GM13976 (cell line): ENCODE data around the gene CREBZF.
A peak's percentile ranks its signal among the peaks of the same experiment; 100 is the strongest.

Experiments
- DNase-seq: peaks from one replicate; pipeline ENCODE4 v3.0.0; 2012; ENCODE audit warnings: low spot score
- in situ Hi-C: fragments of 300-500 bp; cut with MboI; formaldehyde crosslinking; loops from one replicate; pipeline ENCODE4 v1.12.0; 2022; ENCODE audit warnings: low sequenced_read_pairs, mixed read lengths, inconsistent platforms; ENCODE audit not compliant: unreplicated experiment
- TF ChIP-seq, protein P1 (sequence below): IDR thresholded peaks from 2 replicates; pipeline ENCODE4 v1.5.1; 2012; ENCODE audit warnings: borderline replicate concordance, mild to moderate bottlenecking; ENCODE audit not compliant: insufficient read depth; ENCODE audit errors: extremely low read depth, missing control alignments, control extremely low read depth

Gene CREBZF

GRCh38 chr11:85668157-85668556, 3.2 kb upstream of the CREBZF start:
- in situ Hi-C loops = no loop called here
- TF ChIP-seq, protein P1, sequence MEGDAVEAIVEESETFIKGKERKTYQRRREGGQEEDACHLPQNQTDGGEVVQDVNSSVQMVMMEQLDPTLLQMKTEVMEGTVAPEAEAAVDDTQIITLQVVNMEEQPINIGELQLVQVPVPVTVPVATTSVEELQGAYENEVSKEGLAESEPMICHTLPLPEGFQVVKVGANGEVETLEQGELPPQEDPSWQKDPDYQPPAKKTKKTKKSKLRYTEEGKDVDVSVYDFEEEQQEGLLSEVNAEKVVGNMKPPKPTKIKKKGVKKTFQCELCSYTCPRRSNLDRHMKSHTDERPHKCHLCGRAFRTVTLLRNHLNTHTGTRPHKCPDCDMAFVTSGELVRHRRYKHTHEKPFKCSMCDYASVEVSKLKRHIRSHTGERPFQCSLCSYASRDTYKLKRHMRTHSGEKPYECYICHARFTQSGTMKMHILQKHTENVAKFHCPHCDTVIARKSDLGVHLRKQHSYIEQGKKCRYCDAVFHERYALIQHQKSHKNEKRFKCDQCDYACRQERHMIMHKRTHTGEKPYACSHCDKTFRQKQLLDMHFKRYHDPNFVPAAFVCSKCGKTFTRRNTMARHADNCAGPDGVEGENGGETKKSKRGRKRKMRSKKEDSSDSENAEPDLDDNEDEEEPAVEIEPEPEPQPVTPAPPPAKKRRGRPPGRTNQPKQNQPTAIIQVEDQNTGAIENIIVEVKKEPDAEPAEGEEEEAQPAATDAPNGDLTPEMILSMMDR = no peak
- DNase-seq = no peak

GRCh38 chr11:85666687-85667086, 1.8 kb upstream of the CREBZF start:
- DNase-seq = no peak
- TF ChIP-seq, protein P1 = no peak
- in situ Hi-C loops = no loop called here

DNA sequence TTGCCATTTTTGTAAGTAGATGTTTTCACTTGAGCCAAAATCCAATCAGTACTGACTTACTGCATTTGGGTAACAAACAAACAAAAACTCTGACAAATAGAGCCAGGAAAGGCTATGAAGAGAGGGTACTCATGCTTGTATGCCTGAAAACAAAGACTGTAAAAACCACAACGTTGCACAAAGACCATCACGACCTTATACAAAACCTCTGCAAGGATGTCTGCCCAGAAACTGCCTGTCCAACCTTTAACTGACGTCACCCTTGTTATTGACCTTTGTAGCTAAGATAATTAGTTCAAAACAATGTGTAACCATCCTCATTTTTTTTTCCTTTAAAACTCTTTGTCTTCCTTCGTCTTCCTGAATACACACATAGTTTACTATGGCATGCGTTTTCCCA, 804 bp upstream of the CREBZF start:
- TF ChIP-seq, protein P1 = no peak
- in situ Hi-C loops = no loop called here
- no peak for DNase-seq

DNA sequence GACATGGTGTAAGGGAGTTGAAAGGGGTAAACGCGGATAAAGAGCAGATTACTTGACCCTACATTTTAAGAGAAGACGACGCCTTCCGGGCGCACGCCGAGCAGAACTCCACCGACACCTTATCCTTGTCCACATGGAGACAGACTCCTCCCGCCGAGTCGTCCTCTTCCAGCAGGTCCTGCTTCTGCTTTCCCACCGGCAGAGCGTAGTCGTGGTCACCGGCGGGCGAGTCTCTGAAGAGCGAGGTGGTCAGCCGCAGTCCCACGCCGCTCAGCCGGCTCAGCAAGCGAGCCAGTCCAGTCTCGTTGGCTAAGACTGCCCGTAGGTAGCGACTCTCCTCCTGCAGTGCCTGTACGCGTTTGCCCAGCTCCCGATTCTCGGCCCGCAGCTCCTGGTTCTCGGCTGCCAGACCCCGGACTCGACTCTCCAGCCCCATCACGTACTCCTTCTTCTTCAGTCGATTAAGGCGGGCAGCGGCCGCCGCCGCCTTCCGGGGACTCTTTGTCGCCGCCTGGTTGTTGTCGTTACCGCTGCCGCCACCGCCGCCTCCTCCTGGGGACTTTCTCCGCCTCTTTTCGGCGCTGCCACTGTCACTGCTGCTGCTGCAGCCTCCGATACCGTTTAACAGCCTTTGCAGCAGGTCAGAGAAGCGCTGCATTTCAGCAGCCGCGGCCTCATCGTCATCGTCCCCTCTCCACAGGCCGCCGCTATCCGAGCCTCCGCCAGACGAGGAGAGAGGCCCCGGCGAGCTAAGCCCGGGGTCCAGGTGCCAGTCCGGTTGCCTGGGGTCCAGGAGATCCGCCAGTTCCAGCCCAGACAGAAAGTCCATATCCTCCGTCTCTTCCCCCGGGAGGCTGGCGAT, 945 bp downstream of the CREBZF start:
- DNase-seq = peak; percentile 87
- TF ChIP-seq, protein P1 = peak; percentile 56
- in situ Hi-C loops = no loop called here

DNA sequence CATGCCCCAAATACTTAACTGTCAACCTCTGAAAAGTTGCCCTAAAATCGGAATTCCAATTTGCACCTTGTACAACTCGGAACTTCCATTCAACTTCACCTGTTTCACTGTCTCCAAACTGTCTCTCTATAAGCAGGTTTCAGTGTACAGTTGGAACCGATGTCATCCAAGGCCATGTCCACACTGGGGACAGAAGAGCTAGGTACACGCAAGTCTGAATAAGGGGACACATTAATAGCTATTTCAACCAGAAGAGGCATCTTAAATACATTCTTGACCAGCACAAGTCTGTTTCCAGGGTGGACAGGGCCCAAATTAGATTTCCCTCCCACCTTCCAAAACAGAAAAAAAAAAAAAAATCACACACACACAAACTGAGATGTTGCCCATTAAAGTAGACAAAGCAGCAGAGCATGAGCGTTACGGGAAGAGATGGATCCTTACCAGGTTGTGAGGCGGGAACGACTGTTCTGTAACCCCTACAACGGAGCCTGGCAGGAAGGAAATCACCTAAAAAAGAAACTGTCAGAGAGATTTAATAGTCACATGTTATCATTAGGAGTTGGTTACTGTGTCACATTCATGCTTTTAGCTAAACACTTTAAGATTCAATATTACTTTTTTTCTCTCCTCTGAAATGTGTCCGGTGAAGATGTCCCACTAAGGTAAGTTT, 1.7 kb downstream of the CREBZF start:
- TF ChIP-seq, protein P1 = no peak
- no peak for DNase-seq
- in situ Hi-C loops = no loop called here

DNA sequence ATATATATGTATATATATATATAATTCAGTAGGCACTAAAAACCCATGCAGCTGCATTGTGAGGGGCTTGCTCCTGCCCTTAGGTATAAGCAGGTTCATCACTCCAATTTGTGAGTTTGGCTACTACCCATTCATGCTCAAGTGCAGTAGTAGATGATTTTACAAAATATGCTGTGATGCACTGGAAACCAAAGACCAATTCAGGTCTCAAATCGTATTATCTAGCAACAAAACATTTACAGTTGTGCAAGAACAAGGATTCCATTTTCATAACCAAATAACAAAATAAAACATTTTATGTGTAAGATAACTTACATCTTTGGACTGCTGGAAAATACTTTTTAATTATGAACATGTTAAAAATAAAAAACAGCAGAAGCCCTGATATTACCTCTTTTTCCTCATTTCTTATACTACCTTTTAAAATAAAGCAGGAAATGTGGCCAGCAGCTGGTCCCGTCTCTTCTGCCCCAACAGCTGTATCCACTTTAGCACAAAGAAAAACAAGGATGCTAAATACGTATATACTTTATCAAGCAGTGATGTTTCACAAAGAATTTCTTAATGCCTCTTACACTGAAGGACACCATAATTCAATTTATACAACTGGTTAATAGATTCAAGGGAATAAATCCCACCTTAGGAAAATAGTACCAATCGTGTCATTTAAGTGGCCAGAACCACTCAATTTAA, 2.8 kb downstream of the CREBZF start:
- TF ChIP-seq, protein P1 = no peak
- in situ Hi-C loops = no loop called here
- no peak for DNase-seq
